ENCODE results near the gene SH3TC1.

The SH3TC1 gene

GRCh38 chr4:8217246-8217511 lies 18.1 kb downstream of the SH3TC1 start:
- in situ Hi-C loops (cut with HindIII; ENCODE audit: low pct_ligation_motif_present, low sequenced_read_pairs) = no loop called here
- H3K27me3 ChIP-seq (replicated peaks) = no peaks in the 10 kb centered on the region
- TF ChIP-seq, protein P1, sequence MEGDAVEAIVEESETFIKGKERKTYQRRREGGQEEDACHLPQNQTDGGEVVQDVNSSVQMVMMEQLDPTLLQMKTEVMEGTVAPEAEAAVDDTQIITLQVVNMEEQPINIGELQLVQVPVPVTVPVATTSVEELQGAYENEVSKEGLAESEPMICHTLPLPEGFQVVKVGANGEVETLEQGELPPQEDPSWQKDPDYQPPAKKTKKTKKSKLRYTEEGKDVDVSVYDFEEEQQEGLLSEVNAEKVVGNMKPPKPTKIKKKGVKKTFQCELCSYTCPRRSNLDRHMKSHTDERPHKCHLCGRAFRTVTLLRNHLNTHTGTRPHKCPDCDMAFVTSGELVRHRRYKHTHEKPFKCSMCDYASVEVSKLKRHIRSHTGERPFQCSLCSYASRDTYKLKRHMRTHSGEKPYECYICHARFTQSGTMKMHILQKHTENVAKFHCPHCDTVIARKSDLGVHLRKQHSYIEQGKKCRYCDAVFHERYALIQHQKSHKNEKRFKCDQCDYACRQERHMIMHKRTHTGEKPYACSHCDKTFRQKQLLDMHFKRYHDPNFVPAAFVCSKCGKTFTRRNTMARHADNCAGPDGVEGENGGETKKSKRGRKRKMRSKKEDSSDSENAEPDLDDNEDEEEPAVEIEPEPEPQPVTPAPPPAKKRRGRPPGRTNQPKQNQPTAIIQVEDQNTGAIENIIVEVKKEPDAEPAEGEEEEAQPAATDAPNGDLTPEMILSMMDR (IDR thresholded peaks at IDR 0.05; ENCODE audit: low read depth, low read length, missing control alignments) = no peak
- no peak overlapping the region for H3K4me3 ChIP-seq (ENCODE audit: low read depth, low read length)
- no peak overlapping the region for H3K27ac ChIP-seq
- no peaks in the 10 kb centered on the region for H3K36me3 ChIP-seq (replicated peaks)
- DNase-seq = no peak

DNA sequence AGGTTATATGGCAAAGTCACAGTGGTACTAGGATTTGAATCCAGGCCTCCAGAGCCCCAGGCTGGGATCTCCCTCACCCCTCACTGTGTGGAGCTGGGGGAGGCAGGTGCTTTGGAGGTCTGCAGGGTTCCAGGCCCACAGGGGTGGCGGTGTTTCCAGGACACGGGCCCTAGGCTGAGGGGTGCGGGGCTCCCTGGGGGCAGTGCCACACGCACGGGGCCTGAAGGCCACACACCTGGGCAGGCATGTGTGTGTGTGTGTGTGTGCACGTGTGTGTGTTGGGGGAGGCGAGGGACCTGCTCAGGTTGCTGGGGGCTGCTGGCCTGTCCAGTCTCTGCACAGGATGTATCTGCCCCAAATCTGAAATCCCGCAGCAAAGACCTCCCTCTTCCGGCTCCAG lies 18.8 kb downstream of the SH3TC1 start:
- in situ Hi-C loops (cut with HindIII; ENCODE audit: low pct_ligation_motif_present, low sequenced_read_pairs) = no loop called here
- DNase-seq = no peak
- TF ChIP-seq, protein P1 (IDR thresholded peaks at IDR 0.05; ENCODE audit: low read depth, low read length, missing control alignments) = no peak
- Histone ChIP-seq H3K27ac (no peak overlapping the region), H3K36me3 (replicated peaks) (no peaks in the 10 kb centered on the region), H3K4me3 (ENCODE audit: low read depth, low read length) (no peak overlapping the region), H3K27me3 (replicated peaks) (no peaks in the 10 kb centered on the region)

DNA sequence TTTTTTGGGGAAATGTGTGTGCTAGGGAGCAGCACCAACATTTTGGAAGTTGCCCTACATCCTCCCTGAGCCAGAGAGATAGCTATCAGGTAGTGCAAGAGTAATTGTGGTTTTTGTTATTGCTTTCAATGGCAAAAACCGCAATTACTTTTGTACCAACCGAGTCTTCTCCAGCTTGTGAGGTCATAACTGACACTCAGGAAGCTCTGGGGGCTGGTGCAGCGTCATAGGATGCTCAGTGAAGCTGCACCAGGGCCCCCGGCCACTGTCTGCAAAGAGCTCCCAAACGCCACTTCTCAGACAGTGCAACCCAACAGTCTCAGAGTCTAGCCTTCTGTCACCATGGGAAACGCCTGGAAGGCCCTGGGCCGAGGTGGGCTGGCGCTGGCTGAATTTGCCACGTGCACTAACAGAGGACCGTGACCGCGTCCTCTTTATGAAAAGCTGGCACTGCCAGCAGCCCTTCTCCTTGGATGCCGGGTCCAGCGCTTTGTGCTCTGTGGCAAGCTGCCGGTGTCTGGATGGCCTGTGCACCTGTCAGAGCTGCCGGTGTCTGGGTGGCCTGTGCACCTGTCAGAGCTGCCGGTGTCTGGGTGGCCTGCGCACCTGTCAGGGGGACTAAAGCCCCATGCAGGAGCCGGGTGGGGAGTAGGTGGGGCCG lies 19.4 kb downstream of the SH3TC1 start:
- H3K27me3 ChIP-seq (replicated peaks) = no peaks in the 10 kb centered on the region
- H3K27ac ChIP-seq = no peak overlapping the region
- in situ Hi-C loops (cut with HindIII; ENCODE audit: low pct_ligation_motif_present, low sequenced_read_pairs) = no loop called here
- H3K4me3 ChIP-seq (ENCODE audit: low read depth, low read length) = no peak overlapping the region
- H3K36me3 ChIP-seq (replicated peaks) = peaks cover 2% of the 10 kb centered on the region
- DNase-seq = no peak
- TF ChIP-seq, protein P1 (IDR thresholded peaks at IDR 0.05; ENCODE audit: low read depth, low read length, missing control alignments) = no peak

- peaks cover 2% of the 10 kb centered on the region for H3K36me3 ChIP-seq (replicated peaks)
- no peak overlapping the region for H3K4me3 ChIP-seq (ENCODE audit: low read depth, low read length)
- TF ChIP-seq, protein P1 (IDR thresholded peaks at IDR 0.05; ENCODE audit: low read depth, low read length, missing control alignments) = no peak
- no peak for DNase-seq
- in situ Hi-C loops (cut with HindIII; ENCODE audit: low pct_ligation_motif_present, low sequenced_read_pairs) = no loop called here
- no peak overlapping the region for H3K27ac ChIP-seq
- no peaks in the 10 kb centered on the region for H3K27me3 ChIP-seq (replicated peaks)
These were observed 20.1 kb downstream of the SH3TC1 start for GRCh38 chr4:8219236-8219635.

- no peak overlapping the region for H3K27ac ChIP-seq
- TF ChIP-seq, protein P1 (IDR thresholded peaks at IDR 0.05; ENCODE audit: low read depth, low read length, missing control alignments) = no peak
- no peaks in the 10 kb centered on the region for H3K27me3 ChIP-seq (replicated peaks)
- peaks cover 2% of the 10 kb centered on the region for H3K36me3 ChIP-seq (replicated peaks)
- no peak for DNase-seq
- no peak overlapping the region for H3K4me3 ChIP-seq (ENCODE audit: low read depth, low read length)
- in situ Hi-C loops (cut with HindIII; ENCODE audit: low pct_ligation_motif_present, low sequenced_read_pairs) = no loop called here
These were observed 21.8 kb downstream of the SH3TC1 start for GRCh38 chr4:8220661-8221450.

Data from brain microvascular endothelial cell (primary cell).